Suprapubic skin (tissue), 4 donors: ENCODE data around the gene CYP2J2. TPM values are rescaled to one million over a fixed set of nuclear protein-coding genes. Genes with fewer than 3 reads are reported as not detected.

ENCODE experiments used
- DNase-seq, 2 donors: peaks; one replicate each; pipeline ENCODE4 v3.0.0-alpha.2; 2019; ENCODE audit warnings: low spot score in 2 of 2
- H3K27ac ChIP-seq: fragments of 200-600 bp; sonication (generic); one replicate; pipeline ENCODE4 v1.5.1; 2019
- H3K27me3 ChIP-seq: fragments of 200-600 bp; sonication (generic); one replicate; pipeline ENCODE4 v1.5.1; 2019
- H3K36me3 ChIP-seq: fragments of 200-600 bp; sonication (generic); one replicate; pipeline ENCODE4 v1.5.1; 2019
- H3K4me1 ChIP-seq: fragments of 200-600 bp; sonication (generic); one replicate; pipeline ENCODE4 v1.5.1; 2019
- H3K4me3 ChIP-seq: fragments of 200-600 bp; sonication (generic); one replicate; pipeline ENCODE4 v1.5.1; 2019; ENCODE audit warnings: mild to moderate bottlenecking
- H3K9me3 ChIP-seq: fragments of 200-600 bp; sonication (generic); one replicate; pipeline ENCODE4 v1.5.1; 2019
- CTCF ChIP-seq, 2 donors: fragments of 200-600 bp in 1 of 2; fragments of 450-650 bp in 1 of 2; sonication (generic) in 1 of 2; IDR thresholded peaks; one replicate each; pipeline ENCODE4 v1.5.1; 2016 to 2019; ENCODE audit warnings: antibody characterized with exemption in 2 of 2, mild to moderate bottlenecking in 1 of 2, moderate library complexity in 1 of 2
- EP300 ChIP-seq: sonication (generic); formaldehyde crosslinking; IDR thresholded peaks from one replicate; pipeline ENCODE4 v1.6.1; 2017; ENCODE audit warnings: antibody characterized with exemption
- POLR2A ChIP-seq, 2 donors: fragments of 450-650 bp; IDR thresholded peaks; one replicate each; pipeline ENCODE4 v1.6.1; 2017; ENCODE audit warnings: antibody characterized with exemption in 2 of 2, mild to moderate bottlenecking in 2 of 2, moderate library complexity in 2 of 2
- POLR2AphosphoS5 ChIP-seq, 3 donors: sonication (generic); formaldehyde crosslinking; IDR thresholded peaks; one replicate each; pipeline ENCODE4 v1.6.1; 2017; ENCODE audit warnings: antibody characterized with exemption in 3 of 3
- WGBS: methylation state at CpG from one replicate; pipeline ENCODE4 v1.1.5; 2018; 5-methylcytosine and 5-hydroxymethylcytosine counted together
- total RNA-seq, 4 donors: library from RNA; depleted of rRNA; stranded (reverse); fragments of >200 nt; gene quantifications; one replicate each; pipeline ENCODE4 v1.1.0, GENCODE V29; 2016

CYP2J2 gene
- total RNA-seq, 4 donors from 2014 or later = 5.5 to 16.9 (median 14.8) TPM

GRCh38 chr1:59947047-59947938 lies 20.7 kb upstream of the CYP2J2 start:
- Histone ChIP-seq H3K27ac (no peak overlapping the region), H3K9me3 (no peaks in the 10 kb centered on the region), H3K4me1 (peaks cover 2% of the 10 kb centered on the region), H3K36me3 (no peaks in the 10 kb centered on the region), H3K27me3 (no peaks in the 10 kb centered on the region), H3K4me3 (no peak overlapping the region)
- TF ChIP-seq POLR2AphosphoS5 (IDR thresholded peaks at IDR 0.05) (no peak), CTCF (IDR thresholded peaks at IDR 0.05) (peak; percentile 76 to 90)
- WGBS = 5% methylated on average over 6 of the region's 6 CpGs
- DNase-seq = no peak

- no peaks in the 10 kb centered on the region for H3K9me3 ChIP-seq
- no peak overlapping the region for H3K27ac ChIP-seq
- no peaks in the 10 kb centered on the region for H3K36me3 ChIP-seq
- TF ChIP-seq CTCF (IDR thresholded peaks at IDR 0.05) (no peak), EP300 (no peak), POLR2AphosphoS5 (IDR thresholded peaks at IDR 0.05) (no peak), POLR2A (IDR thresholded peaks at IDR 0.05) (no peak)
- H3K4me3 ChIP-seq = no peak overlapping the region
- 11% methylated on average over 1 of the region's 1 CpG for WGBS
- H3K27me3 ChIP-seq = no peaks in the 10 kb centered on the region
- peaks cover 2% of the 10 kb centered on the region for H3K4me1 ChIP-seq
- DNase-seq = no peak
These were observed 19.2 kb upstream of the CYP2J2 start for GRCh38 chr1:59945790-59946189.

GRCh38 chr1:59939393-59939792 lies 12.8 kb upstream of the CYP2J2 start:
- DNase-seq = no peak
- Histone ChIP-seq H3K4me3 (no peak overlapping the region), H3K27ac (no peak overlapping the region), H3K9me3 (no peaks in the 10 kb centered on the region), H3K36me3 (no peaks in the 10 kb centered on the region), H3K27me3 (no peaks in the 10 kb centered on the region), H3K4me1 (no peaks in the 10 kb centered on the region)
- TF ChIP-seq CTCF (IDR thresholded peaks at IDR 0.05) (no peak), EP300 (no peak), POLR2A (IDR thresholded peaks at IDR 0.05) (no peak), POLR2AphosphoS5 (IDR thresholded peaks at IDR 0.05) (no peak)
- WGBS = 80% methylated on average over 4 of the region's 4 CpGs

- no peak for TF ChIP-seq POLR2AphosphoS5 (IDR thresholded peaks at IDR 0.05)
- no peak for TF ChIP-seq POLR2A (IDR thresholded peaks at IDR 0.05)
- no peak for TF ChIP-seq CTCF (IDR thresholded peaks at IDR 0.05)
- TF ChIP-seq EP300 = no peak
- DNase-seq = no peak
- H3K4me1 ChIP-seq = no peaks in the 10 kb centered on the region
- whole genome bisulfite sequencing = 85% methylated on average over 3 of the region's 3 CpGs
- H3K36me3 ChIP-seq = no peaks in the 10 kb centered on the region
- H3K27ac ChIP-seq = no peak overlapping the region
- H3K27me3 ChIP-seq = no peaks in the 10 kb centered on the region
- no peak overlapping the region for H3K4me3 ChIP-seq
- no peaks in the 10 kb centered on the region for H3K9me3 ChIP-seq
These were observed 11.2 kb upstream of the CYP2J2 start for GRCh38 chr1:59937636-59938210.

- Histone ChIP-seq H3K9me3 (no peaks in the 10 kb centered on the region), H3K36me3 (no peaks in the 10 kb centered on the region), H3K4me3 (no peak overlapping the region), H3K4me1 (no peaks in the 10 kb centered on the region), H3K27me3 (no peaks in the 10 kb centered on the region), H3K27ac (no peak overlapping the region)
- TF ChIP-seq EP300 (no peak), POLR2A (IDR thresholded peaks at IDR 0.05) (no peak), CTCF (IDR thresholded peaks at IDR 0.05) (no peak), POLR2AphosphoS5 (IDR thresholded peaks at IDR 0.05) (no peak)
- 88% methylated on average over 5 of the region's 5 CpGs for WGBS
- DNase-seq = no peak
These were observed 9.8 kb upstream of the CYP2J2 start for GRCh38 chr1:59936358-59936821.
